HFFc6 (cell line): ENCODE results near the gene SLC48A1. TPM values are rescaled to one million over a fixed set of nuclear protein-coding genes. Genes with fewer than 3 reads are reported as not detected.

Experiments used
- DNase-seq: peaks from one replicate; pipeline ENCODE4 v3.0.0-alpha.2; 2018
- H3K27ac Mint-ChIP-seq: 2 replicates; pipeline ENCODE4 v1.8.0; 2020; ENCODE audit warnings: mild to moderate bottlenecking, mixed read lengths
- H3K27me3 Mint-ChIP-seq: 2 replicates; pipeline ENCODE4 v1.8.0; 2021; ENCODE audit warnings: mild to moderate bottlenecking, moderate library complexity, mixed read lengths; ENCODE audit not compliant: insufficient read depth
- H3K36me3 Mint-ChIP-seq: 2 replicates; pipeline ENCODE4 v1.8.0; 2021; ENCODE audit warnings: low read depth, mixed read lengths
- H3K4me1 Mint-ChIP-seq: 2 replicates; pipeline ENCODE4 v1.8.0; 2020; ENCODE audit warnings: low read depth, mixed read lengths
- H3K4me3 Mint-ChIP-seq: 2 replicates; pipeline ENCODE4 v1.8.0; 2020; ENCODE audit warnings: mild to moderate bottlenecking, moderate library complexity, mixed read lengths
- H3K9me3 Mint-ChIP-seq: 2 replicates; pipeline ENCODE4 v1.8.0; 2020; ENCODE audit warnings: mild to moderate bottlenecking, mixed read lengths
- CTCF ChIP-seq: fragments of 200-600 bp; sonication (generic); IDR thresholded peaks from 2 replicates; pipeline ENCODE4 v1.5.0; 2021; ENCODE audit warnings: antibody characterized with exemption, mild to moderate bottlenecking
- total RNA-seq, 6 experiments: library from RNA; stranded (reverse); fragmentation: NEBNext Ultra II Directional; extraction: Animal tissue kit (Norgen Biotek cat#: 25700); gene quantifications; 2 replicates in 1 of 6; 3 replicates in 5 of 6; pipeline ENCODE4 v1.2.3, GENCODE V29; 2021

The SLC48A1 gene
- total RNA-seq, 6 experiments from 2014 or later: 18.8 to 24.5 (median 21.0) TPM

GRCh38 chr12:47801904-47802246 is 28.8 kb downstream of the SLC48A1 start:
- peaks cover 5% of the 10 kb centered on the region; the same call in 1 of the 2 replicates for H3K36me3 Mint-ChIP-seq
- no peak for TF ChIP-seq CTCF
- DNase-seq: no peak
- peaks cover 70% of the 10 kb centered on the region for H3K4me1 Mint-ChIP-seq
- H3K27me3 Mint-ChIP-seq: peaks cover 6% of the 10 kb centered on the region
- H3K4me3 Mint-ChIP-seq: no peak overlapping the region
- peak overlapping the region; percentile 71; the same call in 1 of the 2 replicates for H3K27ac Mint-ChIP-seq
- no peaks in the 10 kb centered on the region for H3K9me3 Mint-ChIP-seq

- peak; percentile 69 for TF ChIP-seq CTCF
- Mint-ChIP-seq H3K4me1 (peaks cover 74% of the 10 kb centered on the region), H3K27me3 (peaks cover 6% of the 10 kb centered on the region), H3K4me3 (no peak overlapping the region; the same call in 1 of the 2 replicates), H3K27ac (peak overlapping the region; percentile 71), H3K9me3 (no peaks in the 10 kb centered on the region), H3K36me3 (peaks cover 5% of the 10 kb centered on the region; the same call in 1 of the 2 replicates)
- no peak for DNase-seq
These were observed 29.3 kb downstream of the SLC48A1 start for GRCh38 chr12:47802312-47802711.

GRCh38 chr12:47803191-47803875 is 30.3 kb downstream of the SLC48A1 start:
- H3K4me1 Mint-ChIP-seq: peaks cover 84% of the 10 kb centered on the region
- no peak for TF ChIP-seq CTCF
- peaks cover 5% of the 10 kb centered on the region; the same call in 1 of the 2 replicates for H3K36me3 Mint-ChIP-seq
- DNase-seq: no peak
- peak overlapping the region; percentile 71 for H3K27ac Mint-ChIP-seq
- H3K4me3 Mint-ChIP-seq: no peak overlapping the region
- peaks cover 4% of the 10 kb centered on the region for H3K27me3 Mint-ChIP-seq
- no peaks in the 10 kb centered on the region for H3K9me3 Mint-ChIP-seq

GRCh38 chr12:47804171-47804570 is 31.1 kb downstream of the SLC48A1 start:
- peaks cover 7% of the 10 kb centered on the region for H3K27me3 Mint-ChIP-seq

GRCh38 chr12:47805417-47805816 is 32.4 kb downstream of the SLC48A1 start:
- DNase-seq: no peak
- Mint-ChIP-seq H3K4me1 (peaks cover 93% of the 10 kb centered on the region), H3K27me3 (peaks cover 7% of the 10 kb centered on the region)

More at GRCh38 chr12:47804171-47804570, 31.1 kb downstream of the SLC48A1 start:
- Mint-ChIP-seq H3K36me3 (peaks cover 5% of the 10 kb centered on the region; the same call in 1 of the 2 replicates), H3K4me3 (no peak overlapping the region), H3K4me1 (peaks cover 92% of the 10 kb centered on the region), H3K27ac (peak overlapping the region; percentile 78; the same call in 1 of the 2 replicates), H3K9me3 (no peaks in the 10 kb centered on the region)
- no peak for TF ChIP-seq CTCF
- no peak for DNase-seq

More at GRCh38 chr12:47805417-47805816, 32.4 kb downstream of the SLC48A1 start:
- Mint-ChIP-seq H3K4me3 (peak overlapping the region; percentile 17; the same call in 1 of the 2 replicates), H3K9me3 (no peaks in the 10 kb centered on the region), H3K36me3 (peaks cover 5% of the 10 kb centered on the region), H3K27ac (peak overlapping the region; percentile 78)
- no peak for TF ChIP-seq CTCF
